Epithelial cell of proximal tubule (primary cell): ENCODE results near the gene GRK4. TPM values are rescaled to one million over a fixed set of nuclear protein-coding genes. Genes with fewer than 3 reads are reported as not detected.

Experiments
- DNase-seq: peaks from one replicate; pipeline ENCODE4 v3.0.0-alpha.2; 2011; ENCODE audit warnings: low read depth
- H3K4me3 ChIP-seq: 2 replicates; pipeline ENCODE4 v1.5.1; 2011; ENCODE audit warnings: low read depth, mild to moderate bottlenecking, low read length
- CTCF ChIP-seq: conservative IDR thresholded peaks from 2 replicates; pipeline ENCODE4 v1.5.1; 2012; ENCODE audit warnings: low read depth, mild to moderate bottlenecking, low read length
- total RNA-seq: library from RNA; depleted of rRNA; stranded (reverse); fragments of >200 nt; gene quantifications from 2 replicates; pipeline ENCODE4 v1.2.3, GENCODE V29; 2015

The GRK4 gene
- total RNA-seq, 1 donor from 2014 or later: 1.3 TPM

GRCh38 chr4:3059943-3060342, 96.6 kb downstream of the GRK4 start:
- H3K4me3 ChIP-seq: no peak overlapping the region
- no peak for TF ChIP-seq CTCF
- no peak for DNase-seq

GRCh38 chr4:3060946-3061345, 97.6 kb downstream of the GRK4 start:
- no peak overlapping the region for H3K4me3 ChIP-seq
- no peak for TF ChIP-seq CTCF
- no peak for DNase-seq

- TF ChIP-seq CTCF: no peak
- no peak for DNase-seq
- H3K4me3 ChIP-seq: no peak overlapping the region
Observed at GRCh38 chr4:3062471-3062870, 99.1 kb downstream of the GRK4 start.

GRCh38 chr4:3065551-3065950, 102.2 kb downstream of the GRK4 start:
- no peak for TF ChIP-seq CTCF
- H3K4me3 ChIP-seq: no peak overlapping the region
- DNase-seq: no peak

- no peak overlapping the region for H3K4me3 ChIP-seq
- TF ChIP-seq CTCF: no peak
- no peak for DNase-seq
Observed at GRCh38 chr4:3066836-3067400, 103.5 kb downstream of the GRK4 start.

GRCh38 chr4:3067473-3068001, 104.2 kb downstream of the GRK4 start:
- TF ChIP-seq CTCF: no peak
- DNase-seq: no peak
- no peak overlapping the region for H3K4me3 ChIP-seq

GRCh38 chr4:3069661-3070199, 106.4 kb downstream of the GRK4 start:
- H3K4me3 ChIP-seq: no peak overlapping the region
- no peak for DNase-seq
- TF ChIP-seq CTCF: no peak
